Inflammatory macrophage treated with lipopolysaccharide for 1 hour (primary cell): ENCODE results near the gene IL21.
"Not testable (repeated sequence)": the region's sequence is repeated elsewhere in the genome, so short reads cannot be mapped to it uniquely, and the experiment has no call there.

Source experiments
- DNase-seq, 2 donors: peaks; one replicate each; pipeline ENCODE4 v3.0.0-alpha.2; 2020 to 2022

The IL21 gene

GRCh38 chr4:122577189-122577553 is 43.7 kb downstream of the IL21 start:
- no peak for DNase-seq

GRCh38 chr4:122576261-122577188 is 44.3 kb downstream of the IL21 start:
- peak in 1 of 2 donors; percentile 53 for DNase-seq

DNA sequence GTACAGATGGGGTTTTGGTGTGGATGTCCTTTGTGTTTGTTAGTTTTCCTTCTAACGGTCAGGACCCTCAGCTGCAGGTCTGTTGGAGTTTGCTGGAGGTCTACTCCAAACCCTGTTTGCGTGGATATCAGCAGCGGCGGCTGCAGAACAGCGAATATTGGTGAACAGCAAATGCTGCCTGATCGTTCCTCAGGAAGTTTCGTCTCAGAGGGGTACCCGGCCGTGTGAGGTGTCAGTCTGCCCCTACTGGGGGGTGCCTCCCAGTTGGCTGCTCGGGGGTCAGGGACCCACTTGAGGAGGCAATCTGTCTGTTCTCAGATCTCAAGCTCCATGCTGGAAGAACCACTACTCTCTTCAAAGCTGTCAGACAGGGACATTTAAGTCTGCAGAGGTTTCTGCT is 46.5 kb downstream of the IL21 start:
- DNase-seq: not testable (repeated sequence)

GRCh38 chr4:122562449-122562848 is 58.4 kb downstream of the IL21 start:
- no peak for DNase-seq
